ENCODE results near the gene ZDBF2.
"Not testable (repeated sequence)": the region's sequence is repeated elsewhere in the genome, so short reads cannot be mapped to it uniquely, and the experiment has no call there.

ZDBF2 gene

GRCh38 chr2:206274434-206275311, at the start of gene ZDBF2:
TSS of gene ZDBF2 (plus strand) at chr2:206274663. CDS start at chr2:206281850, 7,187 bp downstream.
- no peak for DNase-seq

DNA sequence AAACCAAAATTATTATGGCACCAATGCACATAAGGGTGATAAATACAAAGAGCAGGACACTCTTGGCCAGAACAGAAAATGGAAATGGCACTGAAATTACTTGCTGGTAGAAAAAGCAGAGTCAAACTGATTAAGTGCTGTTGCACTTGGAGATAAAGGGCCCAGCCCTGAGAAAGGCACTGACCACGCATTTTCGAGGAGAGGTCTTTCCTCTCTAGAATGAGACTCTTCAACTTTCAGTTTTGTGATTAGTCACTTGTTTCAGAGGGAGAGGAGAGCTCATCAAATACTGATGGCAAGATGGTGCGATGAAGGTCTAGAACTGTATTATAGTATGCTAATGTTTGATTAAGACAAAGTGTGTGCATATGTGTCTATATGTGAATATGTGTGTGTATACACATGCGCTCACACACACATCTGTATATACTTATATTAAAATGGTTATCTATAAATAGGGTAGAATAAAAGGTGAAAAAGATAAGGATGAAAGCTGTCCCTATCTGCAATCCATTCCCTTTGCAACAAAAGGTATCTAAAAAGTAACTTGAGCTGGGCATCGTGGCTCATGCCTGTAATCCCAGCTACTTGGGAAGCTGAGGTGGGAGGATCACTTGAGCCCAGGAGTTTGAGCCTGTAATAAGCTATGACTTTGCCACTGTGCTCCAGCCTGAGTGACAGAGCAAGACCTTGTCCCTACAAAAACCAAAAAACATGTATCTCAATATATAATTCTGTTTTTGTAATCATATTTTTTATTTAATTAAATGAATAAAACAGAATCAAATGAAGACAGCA, 48.8 kb upstream of the ZDBF2 start:
- DNase-seq = no peak

DNA sequence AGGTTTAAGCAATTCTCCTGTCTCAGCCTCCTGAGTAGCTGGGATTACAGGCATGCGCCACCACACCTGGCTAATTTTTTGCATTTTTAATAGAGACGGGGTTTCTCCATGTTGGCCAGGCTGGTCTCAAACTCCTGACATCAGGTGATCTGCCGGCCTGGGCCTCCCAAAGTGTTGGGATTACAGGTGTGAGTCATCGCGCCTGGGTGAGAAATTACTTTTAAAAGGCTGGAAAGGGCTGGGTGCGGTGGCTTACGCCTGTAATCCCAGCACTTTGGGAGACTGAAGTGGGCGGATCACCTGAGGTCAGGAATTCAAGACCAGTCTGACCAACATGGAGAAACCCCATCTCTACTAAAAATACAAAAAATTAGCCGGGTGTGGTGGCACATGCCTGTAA, 45.8 kb upstream of the ZDBF2 start:
- not testable (repeated sequence) for DNase-seq

- DNase-seq = no peak
These were observed 44.8 kb upstream of the ZDBF2 start for GRCh38 chr2:206229642-206230041.

DNA sequence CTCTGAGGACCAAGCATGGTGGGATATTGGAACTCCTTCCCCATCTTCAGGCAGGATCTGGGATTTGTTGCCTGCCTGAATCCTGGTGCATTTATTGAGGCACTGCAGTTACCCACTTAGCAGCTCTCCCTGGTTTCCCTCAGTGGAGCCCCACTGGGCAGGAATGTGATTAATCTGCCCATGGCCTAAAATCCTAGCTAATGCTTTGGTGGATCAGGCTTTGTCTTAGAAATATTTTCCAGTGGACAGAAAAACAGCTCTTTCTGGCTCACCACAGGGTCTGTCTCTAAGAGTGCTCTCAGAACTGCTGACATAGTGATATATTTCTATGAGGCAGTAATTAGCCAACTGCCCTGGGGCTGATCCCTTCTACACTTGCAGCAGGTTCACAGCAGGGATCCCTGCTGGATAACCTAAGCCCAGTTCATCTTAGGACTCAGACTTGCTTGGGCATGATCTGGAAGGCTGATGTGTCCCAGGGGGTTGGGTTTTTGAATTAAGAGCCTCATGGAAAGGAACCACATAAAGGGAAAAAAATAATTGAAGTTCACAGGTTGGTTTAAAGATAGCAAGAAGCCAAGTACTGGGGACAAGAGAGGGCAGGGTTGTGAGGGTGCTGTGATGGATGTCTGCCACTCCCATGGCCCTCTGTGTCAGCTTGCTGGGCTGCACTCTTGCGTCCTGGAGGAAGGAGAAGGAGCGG, 44.3 kb upstream of the ZDBF2 start:
- no peak for DNase-seq

GRCh38 chr2:206231669-206232286, 42.7 kb upstream of the ZDBF2 start:
- no peak for DNase-seq

DNA sequence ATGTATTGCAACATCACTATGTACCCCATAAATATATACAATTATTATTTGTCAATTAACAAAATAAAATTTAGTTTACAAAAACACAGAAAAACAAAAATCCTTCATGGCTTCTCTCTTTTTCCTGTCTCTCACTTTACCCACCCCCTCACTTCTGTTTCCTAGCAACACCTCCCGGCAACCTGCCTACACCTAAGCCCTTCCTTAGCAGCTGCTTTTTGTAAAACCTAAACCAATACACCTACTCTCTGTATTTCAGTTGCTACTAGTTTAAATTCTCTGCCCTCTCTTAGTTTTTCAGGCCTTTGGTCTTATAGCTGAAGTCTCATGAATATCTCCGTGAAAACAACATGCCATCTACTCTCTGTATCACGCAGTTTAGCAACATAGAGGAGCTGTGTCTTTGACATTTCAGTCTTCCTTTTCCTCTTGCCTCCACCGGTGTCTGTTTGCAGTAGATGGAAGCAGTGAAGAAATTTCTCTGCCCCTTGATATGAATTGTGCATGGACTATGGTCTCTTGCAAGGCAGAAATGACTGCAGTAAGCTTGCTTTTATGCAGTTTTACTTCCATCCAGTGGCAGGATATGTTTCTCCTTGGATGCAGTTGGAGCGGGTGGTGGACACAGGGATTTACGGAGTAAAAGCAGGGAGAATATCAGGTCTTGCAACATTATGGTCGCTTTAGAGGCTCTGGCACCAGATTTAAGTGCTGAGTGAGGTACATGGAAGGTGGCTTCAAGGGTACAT, 42.0 kb upstream of the ZDBF2 start:
- DNase-seq = no peak

- DNase-seq = no peak
These were observed 35.3 kb upstream of the ZDBF2 start for GRCh38 chr2:206239157-206239556.

- DNase-seq = no peak
These were observed 34.1 kb upstream of the ZDBF2 start for GRCh38 chr2:206240327-206240726.

DNA sequence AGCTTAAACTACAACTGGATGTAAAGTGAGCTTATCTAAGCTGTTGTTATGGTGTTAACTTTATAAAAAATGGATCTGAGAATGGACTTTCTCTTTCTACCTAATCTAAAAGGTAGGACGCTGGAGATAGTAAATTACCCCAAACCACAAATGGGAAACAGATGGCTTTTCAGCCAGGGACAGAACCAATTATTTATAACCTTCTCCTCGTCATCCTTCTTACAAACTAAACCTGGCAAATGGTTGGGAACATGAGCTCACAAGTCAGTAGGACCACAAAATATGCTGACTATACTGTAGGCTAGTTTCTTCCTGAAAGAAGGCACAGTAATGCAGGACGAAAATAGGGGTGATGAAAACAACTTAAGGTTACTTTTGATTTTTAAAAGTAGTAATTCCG, 32.7 kb upstream of the ZDBF2 start:
- no peak for DNase-seq

DNA sequence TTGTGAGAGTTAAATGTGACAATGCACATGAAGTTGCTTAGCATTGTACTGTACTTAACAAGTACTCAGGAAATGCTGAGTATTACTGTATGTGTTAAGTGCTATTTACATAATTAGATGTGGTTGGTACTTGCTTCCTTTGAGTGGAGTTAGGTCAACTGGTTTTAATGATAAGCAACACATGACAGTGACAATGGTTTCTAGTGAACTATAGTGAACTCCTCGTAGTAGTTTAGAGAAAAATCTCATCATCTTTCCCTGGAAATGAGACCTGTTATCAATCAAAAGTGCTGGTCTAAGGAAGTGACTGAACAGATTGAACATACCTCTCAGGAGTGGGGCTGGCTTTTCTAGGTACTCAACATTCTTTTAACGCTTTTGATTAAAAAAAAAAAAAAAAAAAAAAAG, 29.2 kb upstream of the ZDBF2 start:
- no peak for DNase-seq

DNA sequence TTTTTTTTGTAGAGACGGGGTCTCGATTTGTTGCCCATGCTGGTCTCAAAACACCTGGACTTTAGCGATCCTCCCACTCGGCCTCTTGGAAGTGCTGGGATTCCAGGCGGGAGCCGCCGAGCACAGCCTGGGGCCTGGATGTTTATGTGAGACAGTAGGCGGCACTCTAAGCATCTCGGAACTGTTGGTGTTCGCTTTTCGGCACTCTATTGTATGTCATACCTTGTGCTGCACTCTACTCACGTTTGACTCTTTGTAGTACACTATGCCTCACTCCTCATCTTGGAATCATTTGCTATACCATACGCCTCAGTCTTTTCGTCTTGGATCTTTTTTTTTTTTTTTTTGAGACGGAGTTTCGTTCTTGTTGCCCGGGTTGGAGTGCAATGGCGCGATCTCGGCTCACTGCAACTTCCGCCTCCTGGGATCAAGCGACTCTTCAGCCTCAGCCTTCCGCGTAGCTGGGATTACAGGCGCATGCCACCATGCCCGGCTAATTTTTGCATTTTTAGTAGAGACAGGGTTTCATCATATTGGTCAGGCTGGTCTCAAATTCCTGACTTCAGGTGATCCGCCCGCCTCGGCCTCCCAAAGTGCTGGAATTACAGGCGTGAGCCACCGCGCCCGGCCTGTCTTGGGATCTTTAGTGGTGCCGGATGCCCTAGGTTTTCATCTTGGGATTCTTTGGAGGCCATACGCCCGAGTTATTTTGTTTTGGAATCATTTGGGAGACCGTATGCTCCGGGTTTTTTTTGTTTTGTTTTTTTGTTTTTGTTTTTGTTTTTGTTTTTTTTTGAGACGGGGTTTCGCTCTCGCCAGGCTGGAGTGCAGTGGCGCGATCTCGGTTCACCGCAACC, 24.2 kb upstream of the ZDBF2 start:
- no peak for DNase-seq

DNA sequence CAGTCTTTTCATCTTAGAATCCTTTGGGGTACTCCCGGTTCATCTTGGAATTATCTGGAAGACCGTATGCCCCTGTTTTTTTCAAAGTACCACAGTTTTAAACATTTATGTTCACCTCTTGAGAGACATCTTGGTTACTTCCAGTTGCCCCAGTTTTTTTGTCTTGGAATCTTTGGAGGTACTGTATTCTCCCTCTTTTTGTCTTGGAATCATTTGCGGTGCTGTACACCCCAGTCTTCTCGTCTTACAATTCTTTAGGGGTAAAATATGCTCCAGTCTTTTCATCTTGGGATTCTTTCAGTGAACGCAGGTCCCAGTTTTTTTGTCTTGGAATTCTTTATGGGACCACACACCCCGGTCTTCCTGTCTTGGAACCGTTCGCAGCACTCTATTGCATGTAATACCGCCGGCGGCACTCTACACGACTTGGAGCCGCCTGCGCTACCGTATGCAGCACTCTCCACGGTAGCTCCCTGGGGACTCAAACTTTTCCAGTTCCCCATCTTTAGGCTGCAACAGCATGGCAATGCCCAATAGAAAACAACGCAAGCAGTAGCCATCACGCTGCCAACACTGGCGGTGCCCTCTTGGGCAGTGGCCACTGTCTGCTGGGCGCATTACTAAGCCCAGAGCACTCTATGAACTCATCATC, 21.2 kb upstream of the ZDBF2 start:
- no peak for DNase-seq

- DNase-seq = no peak
These were observed 20.7 kb upstream of the ZDBF2 start for GRCh38 chr2:206253777-206254166.

- no peak for DNase-seq
These were observed 19.5 kb upstream of the ZDBF2 start for GRCh38 chr2:206255003-206255402.

- DNase-seq = no peak
These were observed 17.7 kb upstream of the ZDBF2 start for GRCh38 chr2:206256706-206257205.

GRCh38 chr2:206257350-206257749, 17.1 kb upstream of the ZDBF2 start:
- DNase-seq = no peak

GRCh38 chr2:206257861-206258260, 16.6 kb upstream of the ZDBF2 start:
- no peak for DNase-seq

DNA sequence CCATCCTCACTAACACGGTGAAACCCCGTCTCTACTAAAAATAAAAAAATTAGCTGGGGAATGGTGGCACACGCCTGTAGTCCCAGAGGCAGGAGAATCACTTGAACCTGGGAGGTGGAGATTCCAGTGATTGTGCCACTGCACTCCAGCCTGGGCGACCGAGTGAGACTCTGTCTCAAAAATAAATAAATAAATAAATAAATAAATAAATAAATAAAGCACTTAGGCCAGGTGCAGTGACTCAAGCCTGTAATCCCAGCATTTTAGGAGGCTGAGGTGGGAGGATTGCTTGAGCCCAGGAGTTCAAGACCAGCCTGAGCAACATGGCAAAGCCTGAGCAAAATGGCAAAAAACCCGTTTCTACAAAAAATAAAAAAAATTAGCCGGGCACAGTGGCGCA, 15.8 kb upstream of the ZDBF2 start:
- DNase-seq = not testable (repeated sequence)

DNA sequence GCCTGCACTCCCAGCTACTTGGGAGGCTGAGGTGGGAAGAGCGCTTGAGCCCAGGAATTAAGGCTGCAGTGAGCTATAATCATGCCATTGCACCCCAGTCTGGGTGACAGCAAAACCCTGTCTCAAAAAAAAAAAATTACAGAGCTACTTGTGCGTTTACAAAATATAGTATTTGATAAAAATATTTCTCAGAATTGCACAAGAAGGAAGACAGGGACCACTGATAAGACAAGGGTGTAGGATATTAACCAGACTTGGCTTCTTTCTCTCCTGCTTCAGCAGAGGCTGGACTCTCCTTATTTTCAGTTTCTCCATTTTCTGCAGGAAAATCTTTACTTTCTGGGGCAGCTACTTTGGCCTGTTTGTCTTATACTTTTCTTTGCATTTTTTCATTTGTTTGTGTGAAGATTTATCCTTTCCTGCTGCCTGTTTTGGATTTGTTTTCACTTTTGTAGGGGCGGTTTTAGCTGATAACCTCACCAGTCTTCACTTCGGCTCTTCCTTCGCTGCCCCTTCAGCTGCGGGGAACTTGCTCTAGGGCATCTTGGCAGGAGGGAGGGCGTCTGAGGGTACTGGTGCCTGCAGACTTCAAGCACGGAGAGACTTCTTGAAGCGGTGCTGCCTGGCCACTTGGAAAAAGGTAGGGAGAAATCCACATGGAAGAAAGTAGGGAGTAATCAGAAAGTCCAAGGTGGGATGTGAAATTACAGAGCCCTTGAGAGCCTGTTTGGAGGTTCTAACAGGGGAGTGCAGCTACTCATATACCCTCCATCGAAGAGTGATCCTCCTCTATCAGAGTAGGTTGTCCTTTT, 14.9 kb upstream of the ZDBF2 start:
- no peak for DNase-seq
